AG10803 (cell line): ENCODE results near the gene SPECC1L.
"Not testable (repeated sequence)": the region's sequence is repeated elsewhere in the genome, so short reads cannot be mapped to it uniquely, and the experiment has no call there.

Source experiments
- DNase-seq: peaks from one replicate; pipeline ENCODE4 v3.0.0; 2010; ENCODE audit warnings: low read depth
- H3K4me3 ChIP-seq: 2 replicates; pipeline ENCODE4 v1.5.1; 2011; ENCODE audit warnings: mild to moderate bottlenecking, low read length, control low read depth
- TF ChIP-seq, protein P1 (sequence below): conservative IDR thresholded peaks from 2 replicates; pipeline ENCODE4 v1.5.1; 2011; ENCODE audit warnings: mild to moderate bottlenecking, low read length, control low read depth, inconsistent platforms

SPECC1L gene

DNA sequence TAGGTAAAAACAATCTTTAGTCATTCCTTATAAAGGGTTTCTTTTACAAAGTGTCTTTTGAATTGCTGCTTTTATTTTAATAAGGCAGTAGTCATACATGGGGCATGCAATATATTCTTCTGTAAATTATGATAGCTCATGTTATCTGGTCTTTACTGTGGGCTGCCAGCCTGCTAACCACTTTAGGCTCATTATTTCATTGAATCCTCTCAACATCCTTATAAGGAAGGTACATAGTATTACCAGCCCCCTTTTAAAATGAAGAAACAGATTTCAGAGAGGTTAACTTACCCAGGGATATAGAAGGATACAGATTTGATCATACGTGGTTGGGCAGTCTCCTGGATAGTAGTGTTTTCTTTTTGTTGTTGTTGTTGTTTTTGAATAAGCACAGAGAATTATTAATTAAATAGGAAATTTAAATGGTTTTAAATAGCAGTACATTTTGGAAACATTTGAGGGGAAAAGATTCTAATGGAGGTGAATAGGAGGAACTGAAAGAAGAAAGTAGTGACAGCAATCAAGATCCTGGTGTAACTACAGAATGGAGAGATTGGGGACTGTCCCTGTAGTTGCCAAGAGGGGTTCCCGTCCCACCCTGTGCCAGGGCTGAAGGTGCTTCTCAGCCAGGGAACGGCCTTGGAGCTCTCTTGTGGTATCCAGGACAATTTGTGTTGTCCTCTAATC, 21.0 kb downstream of the SPECC1L start:
- DNase-seq: no peak
- H3K4me3 ChIP-seq: no peak overlapping the region
- TF ChIP-seq, protein P1, sequence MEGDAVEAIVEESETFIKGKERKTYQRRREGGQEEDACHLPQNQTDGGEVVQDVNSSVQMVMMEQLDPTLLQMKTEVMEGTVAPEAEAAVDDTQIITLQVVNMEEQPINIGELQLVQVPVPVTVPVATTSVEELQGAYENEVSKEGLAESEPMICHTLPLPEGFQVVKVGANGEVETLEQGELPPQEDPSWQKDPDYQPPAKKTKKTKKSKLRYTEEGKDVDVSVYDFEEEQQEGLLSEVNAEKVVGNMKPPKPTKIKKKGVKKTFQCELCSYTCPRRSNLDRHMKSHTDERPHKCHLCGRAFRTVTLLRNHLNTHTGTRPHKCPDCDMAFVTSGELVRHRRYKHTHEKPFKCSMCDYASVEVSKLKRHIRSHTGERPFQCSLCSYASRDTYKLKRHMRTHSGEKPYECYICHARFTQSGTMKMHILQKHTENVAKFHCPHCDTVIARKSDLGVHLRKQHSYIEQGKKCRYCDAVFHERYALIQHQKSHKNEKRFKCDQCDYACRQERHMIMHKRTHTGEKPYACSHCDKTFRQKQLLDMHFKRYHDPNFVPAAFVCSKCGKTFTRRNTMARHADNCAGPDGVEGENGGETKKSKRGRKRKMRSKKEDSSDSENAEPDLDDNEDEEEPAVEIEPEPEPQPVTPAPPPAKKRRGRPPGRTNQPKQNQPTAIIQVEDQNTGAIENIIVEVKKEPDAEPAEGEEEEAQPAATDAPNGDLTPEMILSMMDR: no peak

- not testable (repeated sequence) for DNase-seq
Observed at GRCh38 chr22:24292202-24292830, 21.7 kb downstream of the SPECC1L start.

GRCh38 chr22:24294913-24295312, 24.3 kb downstream of the SPECC1L start:
- not testable (repeated sequence) for H3K4me3 ChIP-seq, DNase-seq

More at GRCh38 chr22:24292202-24292830, 21.7 kb downstream of the SPECC1L start:
- H3K4me3 ChIP-seq: not testable (repeated sequence)

DNA sequence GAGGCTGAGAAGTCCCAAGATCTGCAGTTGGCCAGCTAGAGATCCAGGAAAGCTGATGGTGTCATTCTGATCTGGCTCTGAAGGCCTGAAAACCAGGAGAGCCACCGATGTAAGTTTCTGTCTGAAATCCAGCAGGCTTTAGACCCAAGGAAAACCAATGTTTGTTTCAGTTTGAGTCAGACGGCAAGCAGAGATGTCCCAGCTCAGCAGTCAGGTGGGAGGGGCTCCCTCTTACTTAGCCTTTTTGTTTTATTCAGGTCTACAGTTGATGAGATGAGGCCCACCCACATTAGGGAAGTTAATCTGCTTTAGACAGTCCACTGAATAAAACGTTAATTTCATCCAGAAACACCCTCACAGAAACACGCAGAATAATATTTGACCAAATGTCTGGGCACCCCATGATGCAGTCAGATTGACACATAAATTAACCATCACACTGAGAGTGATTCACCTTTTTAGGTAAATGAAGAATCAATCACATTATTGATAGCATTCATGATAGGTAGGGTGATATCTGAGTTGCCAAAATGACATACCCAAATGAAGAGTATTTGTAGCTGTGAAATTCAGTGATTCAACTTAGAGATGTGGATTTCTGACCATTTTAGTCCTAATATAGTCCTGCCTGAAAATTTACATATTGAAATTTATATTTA, 28.0 kb downstream of the SPECC1L start:
- DNase-seq, H3K4me3 ChIP-seq: not testable (repeated sequence)

GRCh38 chr22:24300522-24300921, 29.9 kb downstream of the SPECC1L start:
- not testable (repeated sequence) for H3K4me3 ChIP-seq, DNase-seq

- TF ChIP-seq, protein P1: no peak
- H3K4me3 ChIP-seq: no peak overlapping the region
- no peak for DNase-seq
Observed at GRCh38 chr22:24302591-24302990, 32.0 kb downstream of the SPECC1L start.

DNA sequence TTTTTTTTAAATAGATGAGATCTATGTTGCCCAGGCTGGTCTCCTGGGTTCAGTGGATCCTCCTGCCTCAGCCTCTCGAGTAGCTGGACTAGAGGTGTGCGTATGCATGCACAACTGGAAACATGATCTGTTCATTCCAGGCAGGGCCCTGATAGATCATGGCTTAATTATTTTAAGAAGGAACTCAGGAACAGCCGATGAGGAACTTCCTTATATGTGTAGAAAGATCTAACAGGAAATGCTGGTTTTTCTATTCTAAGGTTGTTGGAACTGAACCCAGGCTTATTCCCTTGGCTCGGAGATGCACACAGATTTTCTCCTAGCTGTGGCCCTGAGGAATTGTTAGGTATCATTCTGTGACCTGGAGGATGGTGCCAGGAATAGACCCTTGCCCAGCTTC, 32.4 kb downstream of the SPECC1L start:
- H3K4me3 ChIP-seq: no peak overlapping the region
- no peak for DNase-seq
- TF ChIP-seq, protein P1: no peak

DNA sequence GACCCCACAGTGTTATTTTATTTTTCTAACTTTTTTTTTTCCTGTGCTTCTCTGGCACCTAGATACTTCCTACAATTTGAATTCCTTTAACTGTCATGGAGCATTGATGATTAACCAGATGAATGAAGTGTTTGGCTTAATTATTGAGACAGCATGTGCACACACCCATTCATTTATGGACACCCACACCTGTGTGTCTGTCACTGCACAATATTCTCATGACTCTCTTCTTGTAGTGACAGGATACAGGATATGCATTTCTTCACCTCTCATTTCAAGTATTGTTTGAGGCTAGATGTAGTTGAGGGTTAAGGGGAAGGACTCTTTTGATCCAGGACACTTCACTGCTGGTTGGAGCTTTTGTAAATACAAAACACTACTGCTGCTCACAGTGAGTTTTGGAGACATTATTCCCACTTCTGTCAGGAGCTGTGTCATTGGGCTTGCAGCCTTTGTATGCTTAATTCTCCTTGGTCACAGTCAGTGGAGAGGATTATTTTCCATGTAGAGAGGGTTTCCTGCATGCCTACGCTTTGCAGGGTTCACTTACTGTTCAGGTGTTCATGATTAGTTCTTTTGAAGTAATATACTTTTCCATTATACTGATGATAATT, 33.5 kb downstream of the SPECC1L start:
- TF ChIP-seq, protein P1: no peak
- DNase-seq: no peak
- no peak overlapping the region for H3K4me3 ChIP-seq

- peak; percentile 12 for DNase-seq
- no peak overlapping the region for H3K4me3 ChIP-seq
Observed at GRCh38 chr22:24305260-24305692, 34.6 kb downstream of the SPECC1L start.

More at GRCh38 chr22:24305260-24305692, 34.6 kb downstream of the SPECC1L start:
- TF ChIP-seq, protein P1: no peak
